ENCODE results near the gene FBXW7. TPM values are rescaled to one million over a fixed set of nuclear protein-coding genes. Genes with fewer than 3 reads are reported as not detected.
A peak's percentile ranks its signal among the peaks of the same experiment; 100 is the strongest.

Gene FBXW7
- total RNA-seq, 1 experiment from 2014 or later = 27.1 TPM

- Histone ChIP-seq H4K20me1 (ENCODE audit: control insufficient read depth, insufficient read depth, insufficient read length) (no peaks in the 10 kb centered on the region), H4K91ac (ENCODE audit: insufficient read length, low read depth, low read length) (no peak overlapping the region), H2AK5ac (ENCODE audit: insufficient read length, low read length) (no peak overlapping the region), H3K14ac (ENCODE audit: insufficient read depth, low read length) (no peak overlapping the region), H3K56ac (ENCODE audit: insufficient read length, low read depth, low read length) (no peak overlapping the region), H2BK20ac (ENCODE audit: low read depth, low read length, poor library complexity, severe bottlenecking) (no peak overlapping the region), H3K4me2 (ENCODE audit: insufficient read depth, insufficient read length, low read length) (no peak overlapping the region), H3K9me3 (ENCODE audit: control insufficient read depth, low read depth, low read length) (no peaks in the 10 kb centered on the region), H3K23ac (ENCODE audit: insufficient read length, low read depth, low read length) (no peak overlapping the region), H3K23me2 (ENCODE audit: insufficient read length, low read depth, low read length, poor library complexity, severe bottlenecking) (no peaks in the 10 kb centered on the region), H3K18ac (ENCODE audit: insufficient read length, low read depth, low read length) (no peak overlapping the region), H2BK120ac (ENCODE audit: low read depth, low read length, poor library complexity, severe bottlenecking) (no peak overlapping the region), H3T11ph (ENCODE audit: low read length) (no peak overlapping the region), H2BK12ac (ENCODE audit: insufficient read length, low read depth, low read length) (no peak overlapping the region), H2AFZ (ENCODE audit: low read length) (no peak overlapping the region), H3K27me3 (ENCODE audit: insufficient read depth, low read length) (no peaks in the 10 kb centered on the region), H3K79me1 (ENCODE audit: insufficient read depth, low read depth, low read length, poor library complexity, severe bottlenecking) (peaks cover 2% of the 10 kb centered on the region), H3K79me2 (ENCODE audit: insufficient read depth, low read length) (peaks cover 4% of the 10 kb centered on the region; the same call in 1 of the 2 replicates), H2BK15ac (ENCODE audit: low read depth, low read length) (no peak overlapping the region), H3K4ac (ENCODE audit: low read depth, low read length) (no peak overlapping the region), H3K27ac (ENCODE audit: insufficient read length, low read depth, low read length) (no peak overlapping the region), H2BK5ac (ENCODE audit: insufficient read length, low read length) (no peak overlapping the region), H4K8ac (replicated peaks; ENCODE audit: insufficient read length, low read depth, low read length) (no peak overlapping the region), H4K5ac (ENCODE audit: insufficient read length, low read depth, low read length) (no peak overlapping the region), H3K4me1 (ENCODE audit: insufficient read depth, low read length) (no peaks in the 10 kb centered on the region; the same call in 1 of the 2 replicates), H3K9ac (ENCODE audit: extremely low read depth, insufficient read length, low read length) (no peak overlapping the region)
- no peaks in the 10 kb centered on the region for H3K9me3 Mint-ChIP-seq
- H3K4me1 Mint-ChIP-seq = peaks cover 39 to 42% of the 10 kb centered on the region in 2 experiments
- no peak overlapping the region for H3K4me3 Mint-ChIP-seq
- peak overlapping the region in 2 of 3 experiments; percentile 25 to 82; a peak in 1 of 7 replicates for H3K27ac Mint-ChIP-seq
- no peak for DNase-seq
- TF ChIP-seq CTCF (conservative IDR thresholded peaks at IDR 0.05) = no peak
- peaks cover 0 to 13% (median 0%) of the 10 kb centered on the region in 3 experiments; a peak in 2 of 7 replicates for H3K36me3 Mint-ChIP-seq (ENCODE audit: insufficient read depth in 1 of 3, low read depth in 3 of 3)
- WGBS (ENCODE audit: extremely low coverage, insufficient read length, low lambda C conversion rate) = no CpG with 5 or more reads among the region's 8 CpGs
- no peaks in the 10 kb centered on the region for H3K27me3 Mint-ChIP-seq (ENCODE audit: low read depth)
These were observed 19.7 kb downstream of the FBXW7 start for GRCh38 chr4:152516156-152516555.
